HG02981 (cell line): ENCODE results near the gene SAMSN1.

Experiments
- ATAC-seq: cut with Tn5 transposase; IDR thresholded peaks from one replicate; pipeline ENCODE4 v1.9.1; 2021; ENCODE audit warnings: mild to moderate bottlenecking, moderate library complexity; ENCODE audit not compliant: unreplicated experiment

The SAMSN1 gene

GRCh38 chr21:14448784-14449183, 97.3 kb downstream of the SAMSN1 start:
- ATAC-seq: no peak

GRCh38 chr21:14438211-14438610, 107.9 kb downstream of the SAMSN1 start:
- ATAC-seq: no peak

GRCh38 chr21:14435423-14435822, 110.7 kb downstream of the SAMSN1 start:
- no peak for ATAC-seq
